CD4-positive, alpha-beta T cell (primary cell): ENCODE measurements around the gene TFAP2C. TPM values are rescaled to one million over a fixed set of nuclear protein-coding genes. Genes with fewer than 3 reads are reported as not detected.

Experiments
- ATAC-seq: fragments of 200-7000 bp; cut with Tn5 transposase; one replicate; pipeline ENCODE4 v1.10.0; 2022; ENCODE audit warnings: mild to moderate bottlenecking; ENCODE audit not compliant: poor library complexity
- CTCF ChIA-PET: fragments of 350-600 bp; sonication (Branson Sonifier 250); formaldehyde crosslinking; loops from one replicate; lab custom pipeline; 2021; ENCODE audit warnings: antibody characterized with exemption, inconsistent platforms; lab: Charles Lee
- POLR2A ChIA-PET: fragments of 350-600 bp; sonication (Branson Sonifier 250); formaldehyde crosslinking; loops from one replicate; lab custom pipeline; 2021; ENCODE audit warnings: antibody characterized with exemption, inconsistent platforms; lab: Charles Lee
- DNase-seq, 14 experiments: peaks; one replicate each; pipeline ENCODE4 v3.0.0-alpha.2; 2013 to 2020; ENCODE audit warnings: mixed read lengths in 2 of 14
- H3K27ac ChIP-seq, 2 donors: one replicate each; pipeline versions ENCODE4 v1.5.1 to v1.7.0; 2013; ENCODE audit warnings: low read length in 2 of 2, low read depth in 1 of 2, mild to moderate bottlenecking in 1 of 2
- H3K27me3 ChIP-seq, 2 experiments: 1 replicate in 1 of 2; 2 replicates in 1 of 2; pipeline versions ENCODE4 v1.6.1 to v1.7.0; 2013; ENCODE audit warnings: low read length in 2 of 2, control low read depth in 1 of 2, mild to moderate bottlenecking in 1 of 2, moderate library complexity in 1 of 2; ENCODE audit not compliant: insufficient read depth in 2 of 2, control insufficient read depth in 1 of 2
- H3K36me3 ChIP-seq: one replicate; pipeline ENCODE4 v1.6.1; 2013; ENCODE audit warnings: low read length, control low read depth; ENCODE audit not compliant: insufficient read depth
- H3K4me1 ChIP-seq: one replicate; pipeline ENCODE4 v1.6.1; 2013; ENCODE audit warnings: low read length, control low read depth; ENCODE audit not compliant: insufficient read depth
- H3K4me3 ChIP-seq: one replicate; pipeline ENCODE4 v1.5.1; 2013; ENCODE audit warnings: mild to moderate bottlenecking, low read length, moderate library complexity
- H3K9me3 ChIP-seq, 2 experiments: 1 replicate in 1 of 2; 2 replicates in 1 of 2; pipeline versions ENCODE4 v1.6.1 to v1.7.0; 2013; ENCODE audit warnings: low read length in 2 of 2, mild to moderate bottlenecking in 2 of 2, control low read depth in 1 of 2, moderate library complexity in 1 of 2; ENCODE audit not compliant: control insufficient read depth in 1 of 2, insufficient read depth in 1 of 2
- H3K27ac Mint-ChIP-seq: one replicate; pipeline ENCODE4 v1.8.0; 2020; ENCODE audit warnings: mixed read lengths
- H3K27me3 Mint-ChIP-seq: one replicate; pipeline ENCODE4 v1.8.0; 2021; ENCODE audit warnings: mixed read lengths
- H3K36me3 Mint-ChIP-seq: one replicate; pipeline ENCODE4 v1.8.0; 2021; ENCODE audit warnings: low read depth, mixed read lengths
- H3K4me1 Mint-ChIP-seq: one replicate; pipeline ENCODE4 v1.8.0; 2021; ENCODE audit warnings: low read depth, mixed read lengths
- H3K4me3 Mint-ChIP-seq: one replicate; pipeline ENCODE4 v1.8.0; 2020; ENCODE audit warnings: mild to moderate bottlenecking, mixed read lengths
- H3K9me3 Mint-ChIP-seq: one replicate; pipeline ENCODE4 v1.8.0; 2020; ENCODE audit warnings: mixed read lengths
- CTCF ChIP-seq: fragments of 200-600 bp; IDR thresholded peaks from one replicate; pipeline ENCODE4 v1.8.0; 2022; ENCODE audit warnings: antibody characterized with exemption, mild to moderate bottlenecking
- intact Hi-C, 2 experiments: fragments of 100-400 bp; cut with DNase I in 1 of 2; cut with micrococcal nuclease in 1 of 2; formaldehyde crosslinking; loops; one replicate each; pipeline versions ENCODE4 v1.15.1 to v1.9.0; 2023 to 2025; cut with DNase I, micrococcal nuclease
- total RNA-seq, 174 experiments: library from RNA in 2 of 174; stranded (reverse) in 2 of 174; gene quantifications; one replicate each; pipeline ENCODE4 v1.2.3 and lab custom pipeline; 2021 to 2026

The TFAP2C gene
- total RNA-seq, 2 experiments from 2014 or later = not detected

GRCh38 chr20:56673450-56673849, 44.3 kb downstream of the TFAP2C start:
- H3K27me3 Mint-ChIP-seq = peaks cover 11% of the 10 kb centered on the region
- Histone ChIP-seq H3K36me3 (no peaks in the 10 kb centered on the region), H3K27me3 (no peaks in the 10 kb centered on the region), H3K9me3 (no peaks in the 10 kb centered on the region), H3K4me1 (no peaks in the 10 kb centered on the region), H3K27ac (no peak overlapping the region), H3K4me3 (no peak overlapping the region)
- H3K27ac Mint-ChIP-seq = no peak overlapping the region
- no peaks in the 10 kb centered on the region for H3K4me1 Mint-ChIP-seq
- POLR2A ChIA-PET = no interaction called here
- CTCF ChIA-PET = no interaction called here
- DNase-seq (no peak), ATAC-seq (no peak)
- TF ChIP-seq CTCF = no peak
- no peaks in the 10 kb centered on the region for H3K36me3 Mint-ChIP-seq
- intact Hi-C loops = no loop called here
- no peaks in the 10 kb centered on the region for H3K9me3 Mint-ChIP-seq
- no peak overlapping the region for H3K4me3 Mint-ChIP-seq

DNA sequence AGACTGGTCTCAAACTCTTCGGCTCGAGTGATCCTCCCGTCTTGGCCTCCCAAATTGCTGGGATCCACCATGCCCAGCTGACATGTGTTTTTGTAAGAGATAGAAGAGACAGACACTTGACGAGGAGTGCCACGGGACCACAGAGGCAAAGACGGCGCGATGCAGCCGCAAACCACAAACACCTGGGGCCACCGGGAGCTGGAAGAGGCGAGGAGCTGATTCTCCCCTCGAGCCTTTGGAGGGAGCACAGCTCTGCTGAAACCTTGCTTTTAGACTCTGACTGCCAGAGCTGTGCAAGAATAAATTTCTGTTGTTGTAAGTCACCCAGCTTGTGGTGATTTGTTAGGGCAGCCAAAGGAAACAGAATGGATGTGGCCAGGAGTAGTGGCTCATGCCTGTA, 46.9 kb downstream of the TFAP2C start:
- H3K4me1 Mint-ChIP-seq = no peaks in the 10 kb centered on the region
- H3K9me3 ChIP-seq = no peaks in the 10 kb centered on the region
- H3K4me3 Mint-ChIP-seq = no peak overlapping the region
- intact Hi-C loops = no loop called here
- no peaks in the 10 kb centered on the region for H3K27me3 ChIP-seq
- ATAC-seq (no peak), DNase-seq (no peak)
- H3K4me3 ChIP-seq = no peak overlapping the region
- ChIA-PET POLR2A (no interaction called here), CTCF (no interaction called here)
- H3K27ac Mint-ChIP-seq = no peak overlapping the region
- H3K9me3 Mint-ChIP-seq = no peaks in the 10 kb centered on the region
- no peak overlapping the region for H3K27ac ChIP-seq
- H3K36me3 Mint-ChIP-seq = no peaks in the 10 kb centered on the region
- TF ChIP-seq CTCF = no peak
- H3K36me3 ChIP-seq = no peaks in the 10 kb centered on the region
- H3K4me1 ChIP-seq = no peaks in the 10 kb centered on the region
- H3K27me3 Mint-ChIP-seq = peaks cover 9% of the 10 kb centered on the region

- no peaks in the 10 kb centered on the region for H3K4me1 ChIP-seq
- H3K4me1 Mint-ChIP-seq = no peaks in the 10 kb centered on the region
- no peak overlapping the region for H3K27ac ChIP-seq
- H3K27ac Mint-ChIP-seq = no peak overlapping the region
- no peak for TF ChIP-seq CTCF
- H3K27me3 ChIP-seq = no peaks in the 10 kb centered on the region
- no peaks in the 10 kb centered on the region for H3K36me3 ChIP-seq
- ChIA-PET CTCF (no interaction called here), POLR2A (no interaction called here)
- H3K4me3 Mint-ChIP-seq = no peak overlapping the region
- H3K4me3 ChIP-seq = no peak overlapping the region
- H3K27me3 Mint-ChIP-seq = peaks cover 9% of the 10 kb centered on the region
- DNase-seq = no peak
- ATAC-seq = no peak
- H3K36me3 Mint-ChIP-seq = no peaks in the 10 kb centered on the region
- intact Hi-C loops = no loop called here
- H3K9me3 ChIP-seq = no peaks in the 10 kb centered on the region
- no peaks in the 10 kb centered on the region for H3K9me3 Mint-ChIP-seq
Observed at GRCh38 chr20:56676679-56677078, 47.6 kb downstream of the TFAP2C start.
